ENCODE results near the gene SEMA3C. TPM values are rescaled to one million over a fixed set of nuclear protein-coding genes. Genes with fewer than 3 reads are reported as not detected.

Gene SEMA3C
- total and polyA plus RNA-seq, 7 donors, result 8.4 to 298 (median 213) TPM

- intact Hi-C loops (cut with DNase I), result loop anchor here (5.0 kb wide), 4 partner anchors 136 to 529 kb away; no protein-coding TSS in a partner anchor
- TF ChIP-seq POLR2AphosphoS5 (IDR thresholded peaks at IDR 0.05) (no peak), POLR2A (IDR thresholded peaks at IDR 0.05) (no peak), CTCF (IDR thresholded peaks at IDR 0.05) (no peak), EP300 (IDR thresholded peaks at IDR 0.05) (no peak)
- Histone ChIP-seq H3K27ac (peak overlapping the region; percentile 80 to 91 (median 84)), H3K4me3 (peak overlapping the region; percentile 46 to 70 (median 64)), H3K9me3 (no peaks in the 10 kb centered on the region), H3K4me1 (peaks cover 0 to 45% (median 30%) of the 10 kb centered on the region in 4 donors), H3K36me3 (peaks cover 0 to 12% (median 2%) of the 10 kb centered on the region in 4 donors), H3K27me3 (no peaks in the 10 kb centered on the region)
- 2 to 4% methylated on average over 8 of the region's 8 CpGs for WGBS, 2 donors
- DNase-seq, result no peak
Observed at GRCh38 chr7:80918399-80918798, 452 bp downstream of the SEMA3C start.

GRCh38 chr7:80916770-80917741 is 1.8 kb downstream of the SEMA3C start:
- Histone ChIP-seq H3K4me3 (peak overlapping the region; percentile 46 to 70 (median 64)), H3K9me3 (no peaks in the 10 kb centered on the region), H3K27ac (peak overlapping the region in 3 of 4 donors; percentile 83 to 91 (median 86)), H3K36me3 (peaks cover 0 to 12% (median 2%) of the 10 kb centered on the region in 4 donors), H3K27me3 (no peaks in the 10 kb centered on the region), H3K4me1 (peaks cover 0 to 57% (median 35%) of the 10 kb centered on the region in 4 donors)
- DNase-seq, result no peak
- intact Hi-C loops (cut with DNase I), result loop anchor here (5.0 kb wide), 4 partner anchors 135 to 530 kb away; no protein-coding TSS in a partner anchor
- 67 to 78% methylated on average over 3 of the region's 3 CpGs for WGBS, 2 donors
- TF ChIP-seq POLR2A (IDR thresholded peaks at IDR 0.05), result no peak
- TF ChIP-seq CTCF (IDR thresholded peaks at IDR 0.05), result peak in 2 of 4 experiments; percentile 12 to 18
- TF ChIP-seq POLR2AphosphoS5 (IDR thresholded peaks at IDR 0.05), result no peak
- TF ChIP-seq EP300 (IDR thresholded peaks at IDR 0.05), result no peak

GRCh38 chr7:80910228-80910627 is 8.6 kb downstream of the SEMA3C start:
- Histone ChIP-seq H3K27ac (no peak overlapping the region), H3K36me3 (peaks cover 0 to 11% (median 2%) of the 10 kb centered on the region in 4 donors), H3K27me3 (no peaks in the 10 kb centered on the region), H3K9me3 (no peaks in the 10 kb centered on the region), H3K4me1 (peaks cover 0 to 84% (median 42%) of the 10 kb centered on the region in 4 donors), H3K4me3 (no peak overlapping the region)
- TF ChIP-seq CTCF (IDR thresholded peaks at IDR 0.05) (no peak), EP300 (IDR thresholded peaks at IDR 0.05) (no peak), POLR2AphosphoS5 (IDR thresholded peaks at IDR 0.05) (no peak), POLR2A (IDR thresholded peaks at IDR 0.05) (no peak)
- intact Hi-C loops (cut with DNase I), result no loop called here
- WGBS, 2 donors, result 58 to 65% methylated on average over 1 of the region's 1 CpG
- DNase-seq, result no peak

- Histone ChIP-seq H3K27me3 (no peaks in the 10 kb centered on the region), H3K36me3 (peaks cover 0 to 19% (median 0%) of the 10 kb centered on the region in 4 donors), H3K4me1 (peaks cover 0 to 67% (median 28%) of the 10 kb centered on the region in 4 donors), H3K9me3 (no peaks in the 10 kb centered on the region), H3K27ac (peak overlapping the region in 3 of 4 donors; percentile 8 to 60 (median 43)), H3K4me3 (no peak overlapping the region)
- TF ChIP-seq POLR2AphosphoS5 (IDR thresholded peaks at IDR 0.05) (no peak), POLR2A (IDR thresholded peaks at IDR 0.05) (no peak), CTCF (IDR thresholded peaks at IDR 0.05) (no peak), EP300 (IDR thresholded peaks at IDR 0.05) (no peak)
- WGBS, 2 donors, result 93% methylated on average over 6 of the region's 6 CpGs
- DNase-seq, result no peak
- intact Hi-C loops (cut with DNase I), result no loop called here
Observed at GRCh38 chr7:80908360-80908797, 10.5 kb downstream of the SEMA3C start.

Data from sigmoid colon (tissue), 7 donors.